Measurements from ENCODE around the gene ENOX2. TPM values are rescaled to one million over a fixed set of nuclear protein-coding genes. Genes with fewer than 3 reads are reported as not detected.

ENOX2 gene
- total and polyA plus RNA-seq, 8 donors: 1.1 to 6.4 (median 4.7) TPM

GRCh38 chrX:130676861-130677260 lies 226.1 kb downstream of the ENOX2 start:
- Histone ChIP-seq H3K4me3 (no peak overlapping the region), H3K9me3 (no peaks in the 10 kb centered on the region), H3K36me3 (no peaks in the 10 kb centered on the region), H3K27me3 (no peaks in the 10 kb centered on the region), H3K4me1 (peaks cover 0 to 10% (median 8%) of the 10 kb centered on the region in 3 donors), H3K27ac (no peak overlapping the region)
- TF ChIP-seq, protein P1, sequence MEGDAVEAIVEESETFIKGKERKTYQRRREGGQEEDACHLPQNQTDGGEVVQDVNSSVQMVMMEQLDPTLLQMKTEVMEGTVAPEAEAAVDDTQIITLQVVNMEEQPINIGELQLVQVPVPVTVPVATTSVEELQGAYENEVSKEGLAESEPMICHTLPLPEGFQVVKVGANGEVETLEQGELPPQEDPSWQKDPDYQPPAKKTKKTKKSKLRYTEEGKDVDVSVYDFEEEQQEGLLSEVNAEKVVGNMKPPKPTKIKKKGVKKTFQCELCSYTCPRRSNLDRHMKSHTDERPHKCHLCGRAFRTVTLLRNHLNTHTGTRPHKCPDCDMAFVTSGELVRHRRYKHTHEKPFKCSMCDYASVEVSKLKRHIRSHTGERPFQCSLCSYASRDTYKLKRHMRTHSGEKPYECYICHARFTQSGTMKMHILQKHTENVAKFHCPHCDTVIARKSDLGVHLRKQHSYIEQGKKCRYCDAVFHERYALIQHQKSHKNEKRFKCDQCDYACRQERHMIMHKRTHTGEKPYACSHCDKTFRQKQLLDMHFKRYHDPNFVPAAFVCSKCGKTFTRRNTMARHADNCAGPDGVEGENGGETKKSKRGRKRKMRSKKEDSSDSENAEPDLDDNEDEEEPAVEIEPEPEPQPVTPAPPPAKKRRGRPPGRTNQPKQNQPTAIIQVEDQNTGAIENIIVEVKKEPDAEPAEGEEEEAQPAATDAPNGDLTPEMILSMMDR (IDR thresholded peaks at IDR 0.05): no peak
- no peak for FAIRE-seq
- ATAC-seq: peak; percentile 61 to 91 (median 83)
- 47 to 60% methylated on average over 2 of the region's 2 CpGs for WGBS, 2 donors
- DNase-seq: peak in 1 of 6 donors; percentile 28
- intact Hi-C loops (cut with DNase I): no loop called here

- Histone ChIP-seq H3K27me3 (no peaks in the 10 kb centered on the region), H3K27ac (no peak overlapping the region), H3K9me3 (no peaks in the 10 kb centered on the region), H3K4me3 (no peak overlapping the region), H3K36me3 (no peaks in the 10 kb centered on the region), H3K4me1 (no peaks in the 10 kb centered on the region)
- DNase-seq (peak in 2 of 6 donors; percentile 11 to 31), ATAC-seq (no peak), FAIRE-seq (no peak)
- WGBS, 2 donors: 82 to 96% methylated on average over 6 of the region's 6 CpGs
- intact Hi-C loops (cut with DNase I): no loop called here
- TF ChIP-seq, protein P1 (IDR thresholded peaks at IDR 0.05): no peak
Observed at GRCh38 chrX:130672214-130672613, 230.8 kb downstream of the ENOX2 start.

GRCh38 chrX:130669233-130669632 lies 233.8 kb downstream of the ENOX2 start:
- no peak overlapping the region for H3K4me3 ChIP-seq
- no peaks in the 10 kb centered on the region for H3K9me3 ChIP-seq
- TF ChIP-seq, protein P1 (IDR thresholded peaks at IDR 0.05): no peak
- no peak overlapping the region for H3K27ac ChIP-seq
- H3K27me3 ChIP-seq: no peaks in the 10 kb centered on the region
- intact Hi-C loops (cut with DNase I): no loop called here
- H3K36me3 ChIP-seq: no peaks in the 10 kb centered on the region
- DNase-seq (no peak), FAIRE-seq (no peak), ATAC-seq (no peak)
- H3K4me1 ChIP-seq: no peaks in the 10 kb centered on the region
- 33 to 86% methylated on average over 1 of the region's 1 CpG for WGBS, 2 donors

DNA sequence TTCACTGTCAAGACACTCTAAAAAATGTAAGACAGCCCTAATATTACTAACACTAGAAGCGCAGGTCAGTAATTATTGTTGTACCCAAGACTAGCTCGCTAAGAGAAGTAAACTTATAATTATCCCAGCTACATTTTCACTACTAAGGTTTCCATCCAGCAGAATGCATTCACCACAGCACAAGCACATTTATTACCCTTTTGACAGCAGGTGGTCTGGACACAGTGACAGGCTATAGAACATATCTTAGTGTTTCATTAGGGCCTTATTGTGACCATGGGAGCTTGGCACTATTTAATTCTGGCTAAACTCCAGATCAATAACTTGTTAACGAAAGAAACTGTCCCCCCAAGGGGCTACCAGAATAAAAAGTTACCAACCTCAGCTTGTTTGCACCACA lies 237.7 kb downstream of the ENOX2 start:
- FAIRE-seq: no peak
- no peak overlapping the region for H3K4me3 ChIP-seq
- no peaks in the 10 kb centered on the region for H3K27me3 ChIP-seq
- H3K4me1 ChIP-seq: no peaks in the 10 kb centered on the region
- ATAC-seq: no peak
- H3K36me3 ChIP-seq: no peaks in the 10 kb centered on the region
- 55 to 90% methylated on average over 3 of the region's 3 CpGs for WGBS, 2 donors
- TF ChIP-seq, protein P1 (IDR thresholded peaks at IDR 0.05): no peak
- no peak for DNase-seq
- H3K27ac ChIP-seq: no peak overlapping the region
- no peaks in the 10 kb centered on the region for H3K9me3 ChIP-seq
- intact Hi-C loops (cut with DNase I): no loop called here

GRCh38 chrX:130658310-130658709 lies 244.7 kb downstream of the ENOX2 start:
- ATAC-seq (no peak), FAIRE-seq (no peak), DNase-seq (no peak)
- intact Hi-C loops (cut with DNase I): no loop called here
- H3K9me3 ChIP-seq: no peaks in the 10 kb centered on the region
- no peak overlapping the region for H3K4me3 ChIP-seq
- no peak overlapping the region for H3K27ac ChIP-seq
- H3K27me3 ChIP-seq: no peaks in the 10 kb centered on the region
- no peaks in the 10 kb centered on the region for H3K4me1 ChIP-seq
- H3K36me3 ChIP-seq: no peaks in the 10 kb centered on the region
- TF ChIP-seq, protein P1 (IDR thresholded peaks at IDR 0.05): no peak

Measured in pancreas (tissue), 10 donors.